ENCODE data around the gene ETV1. TPM values are rescaled to one million over a fixed set of nuclear protein-coding genes. Genes with fewer than 3 reads are reported as not detected.

Gene ETV1
- total and polyA plus RNA-seq, 4 donors = 12.7 to 85.3 (median 45.1) TPM

DNA sequence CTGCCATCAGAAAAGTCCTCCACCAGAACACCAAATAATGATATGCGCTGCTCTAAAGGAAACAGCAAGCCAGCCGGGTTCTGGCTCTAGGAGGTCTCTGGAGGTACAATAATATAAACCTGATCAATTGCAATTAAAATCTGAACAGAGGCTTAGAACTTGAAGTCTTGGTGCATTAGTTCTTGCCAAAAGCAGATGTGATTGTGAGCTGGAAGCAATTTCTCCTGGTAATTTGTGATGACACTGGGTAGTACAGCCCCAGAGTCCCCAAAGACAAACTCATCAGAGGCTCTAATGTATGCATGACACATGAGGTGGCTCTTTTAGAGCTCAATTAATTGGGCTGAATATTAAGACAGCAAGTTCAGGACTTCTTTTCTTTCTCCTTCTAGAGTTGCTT, 3.3 kb downstream of the ETV1 start:
- ATAC-seq (ENCODE audit: insufficient read depth, low FRiP score) = no peak

DNA sequence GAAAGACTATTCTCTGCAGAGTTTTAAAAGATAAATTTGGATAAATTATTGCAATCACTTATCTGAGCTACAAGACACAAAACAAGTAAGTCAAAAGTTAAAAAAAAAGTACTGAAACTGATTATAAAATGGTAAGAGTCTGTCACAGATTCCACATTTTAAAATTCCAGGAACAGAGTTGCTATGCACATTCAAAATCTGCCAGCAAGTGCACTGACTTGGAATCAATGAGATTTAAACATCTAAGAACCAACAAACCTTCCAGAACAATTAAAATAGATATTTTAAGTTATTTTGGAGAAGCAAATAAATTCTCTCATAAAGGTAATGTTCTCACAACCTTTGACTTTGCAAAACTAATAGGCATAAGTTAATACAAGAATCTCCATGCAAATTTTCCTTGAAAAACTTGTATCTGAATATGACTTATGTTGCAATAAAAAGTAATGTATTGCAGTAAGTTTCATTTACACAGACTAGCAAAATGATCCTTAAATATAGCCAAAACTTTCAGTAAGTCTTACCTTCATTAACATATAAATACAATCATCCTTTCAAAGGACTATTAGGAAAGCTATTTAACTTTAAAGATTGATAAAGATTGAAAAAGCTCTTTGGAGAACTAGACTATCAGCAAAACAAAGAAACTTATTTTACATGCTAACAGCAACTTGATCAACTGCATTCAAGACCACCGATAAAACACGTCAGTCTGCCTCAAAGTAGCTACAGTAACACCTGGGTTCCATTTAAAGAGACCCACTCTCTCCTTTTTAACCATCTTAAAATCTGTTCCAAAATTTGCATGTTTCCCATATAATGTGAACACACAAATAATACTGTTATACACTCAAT, 4.4 kb downstream of the ETV1 start:
- no peak overlapping the region for H3K4me3 ChIP-seq
- peak in 2 of 3 donors; percentile 20 to 29 for DNase-seq

More for the DNA sequence above, 3.3 kb downstream of the ETV1 start:
- no peaks in the 10 kb centered on the region for H3K9me3 ChIP-seq (ENCODE audit: control insufficient read depth in 4 of 4, insufficient read depth in 3 of 4, low read length in 3 of 4)
- H3K27me3 ChIP-seq (ENCODE audit: control insufficient read depth in 3 of 3, insufficient read depth in 3 of 3, low read length in 2 of 3) = no peaks in the 10 kb centered on the region
- DNase-seq = peak in 2 of 3 donors; percentile 38 to 43
- H3K4me1 ChIP-seq (ENCODE audit: control insufficient read depth in 5 of 5, insufficient read depth in 5 of 5, low read length in 5 of 5) = peaks cover 0 to 46% (median under 1%) of the 10 kb centered on the region in 5 donors
- no peak overlapping the region for H3K9ac ChIP-seq (ENCODE audit: insufficient read depth in 1 of 2, low read length in 2 of 2)
- 67 to 83% methylated on average over 2 of the region's 2 CpGs for WGBS, 2 donors
- peaks cover 0 to 5% (median 0%) of the 10 kb centered on the region in 4 donors for H3K36me3 ChIP-seq (ENCODE audit: control insufficient read depth in 4 of 4, insufficient read depth in 4 of 4, low read length in 4 of 4)
- H3K27ac ChIP-seq (ENCODE audit: low read depth in 1 of 2, low read length in 1 of 2) = peak overlapping the region in 1 of 2 donors; percentile 67
- TF ChIP-seq, protein P1, sequence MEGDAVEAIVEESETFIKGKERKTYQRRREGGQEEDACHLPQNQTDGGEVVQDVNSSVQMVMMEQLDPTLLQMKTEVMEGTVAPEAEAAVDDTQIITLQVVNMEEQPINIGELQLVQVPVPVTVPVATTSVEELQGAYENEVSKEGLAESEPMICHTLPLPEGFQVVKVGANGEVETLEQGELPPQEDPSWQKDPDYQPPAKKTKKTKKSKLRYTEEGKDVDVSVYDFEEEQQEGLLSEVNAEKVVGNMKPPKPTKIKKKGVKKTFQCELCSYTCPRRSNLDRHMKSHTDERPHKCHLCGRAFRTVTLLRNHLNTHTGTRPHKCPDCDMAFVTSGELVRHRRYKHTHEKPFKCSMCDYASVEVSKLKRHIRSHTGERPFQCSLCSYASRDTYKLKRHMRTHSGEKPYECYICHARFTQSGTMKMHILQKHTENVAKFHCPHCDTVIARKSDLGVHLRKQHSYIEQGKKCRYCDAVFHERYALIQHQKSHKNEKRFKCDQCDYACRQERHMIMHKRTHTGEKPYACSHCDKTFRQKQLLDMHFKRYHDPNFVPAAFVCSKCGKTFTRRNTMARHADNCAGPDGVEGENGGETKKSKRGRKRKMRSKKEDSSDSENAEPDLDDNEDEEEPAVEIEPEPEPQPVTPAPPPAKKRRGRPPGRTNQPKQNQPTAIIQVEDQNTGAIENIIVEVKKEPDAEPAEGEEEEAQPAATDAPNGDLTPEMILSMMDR (IDR thresholded peaks at IDR 0.05; ENCODE audit: control extremely low read depth, extremely low read depth) = no peak
- no peak overlapping the region for H3K4me3 ChIP-seq

DNA sequence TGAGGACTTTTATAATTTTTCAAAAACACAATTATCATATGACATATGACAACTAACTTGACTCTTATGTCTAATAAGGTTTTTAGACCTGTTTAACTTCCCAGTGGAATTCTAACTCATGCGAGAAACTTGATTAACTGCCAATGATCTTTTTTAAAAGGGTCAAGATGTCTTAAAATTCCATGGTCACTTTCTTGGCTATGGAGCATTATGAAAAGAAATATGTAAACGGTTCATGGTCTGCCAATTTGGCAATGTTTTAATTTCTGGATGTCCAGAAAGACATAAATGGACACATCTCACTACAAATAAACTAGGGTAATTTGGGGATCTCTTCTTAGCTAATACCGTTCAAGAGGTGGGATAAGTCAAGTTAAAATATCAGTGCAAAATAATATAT, 5.4 kb downstream of the ETV1 start:
- H3K27ac ChIP-seq (ENCODE audit: low read depth in 1 of 2, low read length in 1 of 2) = no peak overlapping the region
- H3K36me3 ChIP-seq (ENCODE audit: control insufficient read depth in 4 of 4, insufficient read depth in 4 of 4, low read length in 4 of 4) = peaks cover 0 to 5% (median 0%) of the 10 kb centered on the region in 4 donors
- TF ChIP-seq, protein P1 (IDR thresholded peaks at IDR 0.05; ENCODE audit: control extremely low read depth, extremely low read depth) = no peak
- H3K27me3 ChIP-seq (ENCODE audit: control insufficient read depth in 3 of 3, insufficient read depth in 3 of 3, low read length in 2 of 3) = no peaks in the 10 kb centered on the region
- WGBS, 2 donors = 52 to 54% methylated on average over 3 of the region's 3 CpGs
- H3K4me3 ChIP-seq = no peak overlapping the region
- peaks cover 0 to 67% (median 7%) of the 10 kb centered on the region in 5 donors for H3K4me1 ChIP-seq (ENCODE audit: control insufficient read depth in 5 of 5, insufficient read depth in 5 of 5, low read length in 5 of 5)
- H3K9ac ChIP-seq (ENCODE audit: insufficient read depth in 1 of 2, low read length in 2 of 2) = no peak overlapping the region
- DNase-seq (peak in 2 of 3 donors; percentile 50 to 62), ATAC-seq (ENCODE audit: insufficient read depth, low FRiP score) (no peak)
- H3K9me3 ChIP-seq (ENCODE audit: control insufficient read depth in 4 of 4, insufficient read depth in 3 of 4, low read length in 3 of 4) = no peaks in the 10 kb centered on the region

More for the DNA sequence above, 4.4 kb downstream of the ETV1 start:
- H3K9ac ChIP-seq (ENCODE audit: insufficient read depth in 1 of 2, low read length in 2 of 2) = no peak overlapping the region
- 69 to 71% methylated on average over 2 of the region's 2 CpGs for WGBS, 2 donors
- no peak overlapping the region for H3K27ac ChIP-seq (ENCODE audit: low read depth in 1 of 2, low read length in 1 of 2)
- TF ChIP-seq, protein P1 (IDR thresholded peaks at IDR 0.05; ENCODE audit: control extremely low read depth, extremely low read depth) = no peak
- H3K4me1 ChIP-seq (ENCODE audit: control insufficient read depth in 5 of 5, insufficient read depth in 5 of 5, low read length in 5 of 5) = peaks cover 0 to 57% (median 7%) of the 10 kb centered on the region in 5 donors
- H3K9me3 ChIP-seq (ENCODE audit: control insufficient read depth in 4 of 4, insufficient read depth in 3 of 4, low read length in 3 of 4) = no peaks in the 10 kb centered on the region
- H3K36me3 ChIP-seq (ENCODE audit: control insufficient read depth in 4 of 4, insufficient read depth in 4 of 4, low read length in 4 of 4) = peaks cover 0 to 5% (median 0%) of the 10 kb centered on the region in 4 donors
- no peaks in the 10 kb centered on the region for H3K27me3 ChIP-seq (ENCODE audit: control insufficient read depth in 3 of 3, insufficient read depth in 3 of 3, low read length in 2 of 3)
- no peak for ATAC-seq (ENCODE audit: insufficient read depth, low FRiP score)
